ENCODE data around the gene RPL7L1. TPM values are rescaled to one million over a fixed set of nuclear protein-coding genes. Genes with fewer than 3 reads are reported as not detected.
A peak's percentile ranks its signal among the peaks of the same experiment; 100 is the strongest.

The RPL7L1 gene
- total RNA-seq, 1 donor = 157 TPM

GRCh38 chr6:42904467-42904866 is 25.1 kb downstream of the RPL7L1 start:
- no peak overlapping the region for H3K4me3 ChIP-seq (ENCODE audit: low read depth, low read length)
- no peak for TF ChIP-seq CTCF (IDR thresholded peaks at IDR 0.05; ENCODE audit: insufficient read depth, low read depth, low read length)
- DNase-seq (ENCODE audit: low read depth) = no peak

GRCh38 chr6:42907336-42907735 is 27.9 kb downstream of the RPL7L1 start:
- DNase-seq (ENCODE audit: low read depth) = peak; percentile 12
- no peak for TF ChIP-seq CTCF (IDR thresholded peaks at IDR 0.05; ENCODE audit: insufficient read depth, low read depth, low read length)
- H3K4me3 ChIP-seq (ENCODE audit: low read depth, low read length) = no peak overlapping the region

GRCh38 chr6:42909835-42910234 is 30.4 kb downstream of the RPL7L1 start:
- TF ChIP-seq CTCF (IDR thresholded peaks at IDR 0.05; ENCODE audit: insufficient read depth, low read depth, low read length) = no peak
- no peak for DNase-seq (ENCODE audit: low read depth)
- H3K4me3 ChIP-seq (ENCODE audit: low read depth, low read length) = no peak overlapping the region

- no peak for DNase-seq (ENCODE audit: low read depth)
- peak overlapping the region; percentile 43 for H3K4me3 ChIP-seq (ENCODE audit: low read depth, low read length)
- TF ChIP-seq CTCF (IDR thresholded peaks at IDR 0.05; ENCODE audit: insufficient read depth, low read depth, low read length) = peak; percentile 12
These were observed 32.0 kb downstream of the RPL7L1 start for GRCh38 chr6:42911171-42912021.

- H3K4me3 ChIP-seq (ENCODE audit: low read depth, low read length) = no peak overlapping the region
- no peak for TF ChIP-seq CTCF (IDR thresholded peaks at IDR 0.05; ENCODE audit: insufficient read depth, low read depth, low read length)
- no peak for DNase-seq (ENCODE audit: low read depth)
These were observed 35.1 kb downstream of the RPL7L1 start for GRCh38 chr6:42914546-42914945.

- no peak for DNase-seq (ENCODE audit: low read depth)
- no peak for TF ChIP-seq CTCF (IDR thresholded peaks at IDR 0.05; ENCODE audit: insufficient read depth, low read depth, low read length)
- no peak within 1 kb of the TSS for H3K4me3 ChIP-seq (ENCODE audit: low read depth, low read length)
These were observed 36.3 kb downstream of the RPL7L1 start, which contains the start of gene PTCRA for GRCh38 chr6:42915732-42916131. PTCRA (plus strand) TSS chr6:42916053; CDS start chr6:42916070, 17 bp downstream.
